Measurements from ENCODE around the gene BET1L.

DNA sequence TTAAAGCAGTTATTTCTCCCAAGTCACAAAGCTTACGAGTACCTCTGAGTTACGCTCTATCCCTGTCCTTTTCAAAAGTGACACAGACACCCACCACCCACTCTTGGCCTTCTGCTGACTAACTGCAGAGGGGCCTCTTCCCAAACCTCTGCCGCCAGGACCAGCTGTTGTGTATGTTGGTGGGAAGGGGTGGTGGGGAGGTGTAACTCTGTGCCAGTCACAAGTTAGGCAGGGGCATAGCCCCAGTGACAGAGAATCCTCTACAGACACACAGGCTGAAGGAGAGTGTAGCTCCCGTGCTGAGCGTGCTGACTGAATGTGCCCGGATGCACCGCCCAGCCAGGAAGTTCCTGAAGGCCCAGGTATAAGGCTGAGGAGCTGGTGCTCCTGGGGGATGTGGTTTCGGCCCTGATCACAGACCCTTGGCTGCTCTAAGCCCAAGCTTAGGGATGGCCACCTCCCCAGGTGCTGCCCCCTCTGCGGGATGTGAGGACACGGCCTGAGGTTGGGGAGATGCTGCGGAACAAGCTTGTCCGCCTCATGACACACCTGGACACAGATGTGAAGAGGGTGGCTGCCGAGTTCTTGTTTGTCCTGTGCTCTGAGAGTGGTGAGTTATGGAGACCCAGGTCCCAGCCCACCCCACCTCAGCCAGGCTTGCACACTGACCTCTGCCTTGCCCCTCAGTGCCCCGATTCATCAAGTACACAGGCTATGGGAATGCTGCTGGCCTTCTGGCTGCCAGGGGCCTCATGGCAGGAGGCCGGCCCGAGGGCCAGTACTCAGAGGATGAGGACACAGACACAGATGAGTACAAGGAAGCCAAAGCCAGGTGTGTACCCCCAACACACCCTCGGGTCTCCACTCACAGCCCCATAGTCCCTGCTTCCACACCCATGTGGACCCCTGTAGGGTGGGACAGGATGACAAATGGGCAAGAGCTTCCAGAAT, 5.2 kb upstream of the BET1L start:
- TF ChIP-seq, protein P1, sequence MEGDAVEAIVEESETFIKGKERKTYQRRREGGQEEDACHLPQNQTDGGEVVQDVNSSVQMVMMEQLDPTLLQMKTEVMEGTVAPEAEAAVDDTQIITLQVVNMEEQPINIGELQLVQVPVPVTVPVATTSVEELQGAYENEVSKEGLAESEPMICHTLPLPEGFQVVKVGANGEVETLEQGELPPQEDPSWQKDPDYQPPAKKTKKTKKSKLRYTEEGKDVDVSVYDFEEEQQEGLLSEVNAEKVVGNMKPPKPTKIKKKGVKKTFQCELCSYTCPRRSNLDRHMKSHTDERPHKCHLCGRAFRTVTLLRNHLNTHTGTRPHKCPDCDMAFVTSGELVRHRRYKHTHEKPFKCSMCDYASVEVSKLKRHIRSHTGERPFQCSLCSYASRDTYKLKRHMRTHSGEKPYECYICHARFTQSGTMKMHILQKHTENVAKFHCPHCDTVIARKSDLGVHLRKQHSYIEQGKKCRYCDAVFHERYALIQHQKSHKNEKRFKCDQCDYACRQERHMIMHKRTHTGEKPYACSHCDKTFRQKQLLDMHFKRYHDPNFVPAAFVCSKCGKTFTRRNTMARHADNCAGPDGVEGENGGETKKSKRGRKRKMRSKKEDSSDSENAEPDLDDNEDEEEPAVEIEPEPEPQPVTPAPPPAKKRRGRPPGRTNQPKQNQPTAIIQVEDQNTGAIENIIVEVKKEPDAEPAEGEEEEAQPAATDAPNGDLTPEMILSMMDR (conservative IDR thresholded peaks at IDR 0.05; ENCODE audit: low read depth in 2 of 2) = no peak
- TF ChIP-seq POLR2AphosphoS5 (IDR thresholded peaks at IDR 0.05; ENCODE audit: low read depth) (no peak), CREB1 (CRISPR knock-in tag; IDR thresholded peaks at IDR 0.05; ENCODE audit: low read depth) (no peak), EZH2 (IDR thresholded peaks at IDR 0.05; ENCODE audit: low read depth, unreplicated experiment) (no peak), ZNF114 (CRISPR knock-in tag; IDR thresholded peaks at IDR 0.05) (no peak), NANOG (IDR thresholded peaks at IDR 0.05; ENCODE audit: borderline replicate concordance) (no peak), EZH2phosphoT487 (IDR thresholded peaks at IDR 0.05; ENCODE audit: unreplicated experiment) (no peak), JUNB (IDR thresholded peaks at IDR 0.05; ENCODE audit: unreplicated experiment) (no peak), STAT1 (IDR thresholded peaks at IDR 0.05; ENCODE audit: unreplicated experiment) (no peak)
- TF ChIP-seq, protein P2, sequence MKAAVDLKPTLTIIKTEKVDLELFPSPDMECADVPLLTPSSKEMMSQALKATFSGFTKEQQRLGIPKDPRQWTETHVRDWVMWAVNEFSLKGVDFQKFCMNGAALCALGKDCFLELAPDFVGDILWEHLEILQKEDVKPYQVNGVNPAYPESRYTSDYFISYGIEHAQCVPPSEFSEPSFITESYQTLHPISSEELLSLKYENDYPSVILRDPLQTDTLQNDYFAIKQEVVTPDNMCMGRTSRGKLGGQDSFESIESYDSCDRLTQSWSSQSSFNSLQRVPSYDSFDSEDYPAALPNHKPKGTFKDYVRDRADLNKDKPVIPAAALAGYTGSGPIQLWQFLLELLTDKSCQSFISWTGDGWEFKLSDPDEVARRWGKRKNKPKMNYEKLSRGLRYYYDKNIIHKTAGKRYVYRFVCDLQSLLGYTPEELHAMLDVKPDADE (IDR thresholded peaks at IDR 0.05) = no peak
